ENCODE measurements around the gene REPS2. TPM values are rescaled to one million over a fixed set of nuclear protein-coding genes. Genes with fewer than 3 reads are reported as not detected.

REPS2 gene
- total RNA-seq, 1 experiment from 2014 or later = 3.7 TPM

DNA sequence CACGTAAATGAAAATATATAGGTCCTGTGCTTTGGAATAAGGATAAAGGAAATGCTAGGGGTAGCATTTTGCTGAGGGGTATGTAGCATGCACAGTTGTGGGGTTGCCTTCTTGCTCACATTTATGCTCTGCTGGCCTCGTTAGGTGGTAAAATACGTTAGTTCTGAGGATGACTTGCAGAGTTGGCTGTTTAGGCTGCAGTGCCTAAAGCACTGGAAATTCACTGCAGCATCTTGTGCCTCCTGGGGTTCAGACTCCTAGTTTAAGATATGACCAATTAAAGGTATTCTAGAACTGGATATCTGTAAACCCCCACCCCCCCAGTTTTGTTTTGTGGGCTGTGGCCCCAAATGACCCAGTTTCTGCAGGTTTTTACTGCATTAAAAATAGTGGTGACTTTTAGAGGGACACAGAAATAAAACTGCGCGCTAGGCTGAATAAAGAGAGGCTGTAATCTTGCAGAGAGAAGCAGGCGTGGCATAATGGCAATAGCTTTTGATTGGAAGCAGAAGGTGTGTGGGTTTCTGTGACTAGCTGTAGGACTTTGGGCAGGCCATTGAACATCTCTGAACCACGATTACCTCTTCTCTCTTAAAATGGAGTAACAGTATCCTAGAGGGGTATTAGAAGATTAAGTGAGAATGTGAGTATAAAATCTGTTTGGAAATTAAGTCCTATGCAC is 79.3 kb downstream of the REPS2 start:
- Histone ChIP-seq H2BK12ac (ENCODE audit: insufficient read length, low read depth, low read length) (no peak overlapping the region), H3K27ac (ENCODE audit: insufficient read length, low read depth, low read length) (no peak overlapping the region), H3T11ph (ENCODE audit: low read length) (no peak overlapping the region), H3K27me3 (ENCODE audit: insufficient read depth, low read length) (no peaks in the 10 kb centered on the region), H2BK5ac (ENCODE audit: insufficient read length, low read length) (no peak overlapping the region), H3K9ac (ENCODE audit: extremely low read depth, insufficient read length, low read length) (no peak overlapping the region), H3K4me1 (ENCODE audit: insufficient read depth, low read length) (no peaks in the 10 kb centered on the region), H3K23ac (ENCODE audit: insufficient read length, low read depth, low read length) (no peak overlapping the region), H3K79me2 (ENCODE audit: insufficient read depth, low read length) (no peaks in the 10 kb centered on the region), H2BK20ac (ENCODE audit: low read depth, low read length, poor library complexity, severe bottlenecking) (no peak overlapping the region), H4K8ac (replicated peaks; ENCODE audit: insufficient read length, low read depth, low read length) (no peak overlapping the region), H2AK5ac (ENCODE audit: insufficient read length, low read length) (no peak overlapping the region), H2AFZ (ENCODE audit: low read length) (no peak overlapping the region), H3K18ac (ENCODE audit: insufficient read length, low read depth, low read length) (no peak overlapping the region), H3K56ac (ENCODE audit: insufficient read length, low read depth, low read length) (no peak overlapping the region), H3K4me2 (ENCODE audit: insufficient read depth, insufficient read length, low read length) (no peak overlapping the region), H3K23me2 (ENCODE audit: insufficient read length, low read depth, low read length, poor library complexity, severe bottlenecking) (no peaks in the 10 kb centered on the region), H3K9me3 (ENCODE audit: control insufficient read depth, low read depth, low read length) (no peaks in the 10 kb centered on the region), H4K91ac (ENCODE audit: insufficient read length, low read depth, low read length) (no peak overlapping the region), H3K79me1 (ENCODE audit: insufficient read depth, low read depth, low read length, poor library complexity, severe bottlenecking) (no peaks in the 10 kb centered on the region), H3K14ac (ENCODE audit: insufficient read depth, low read length) (no peak overlapping the region), H2BK120ac (ENCODE audit: low read depth, low read length, poor library complexity, severe bottlenecking) (no peak overlapping the region), H2BK15ac (ENCODE audit: low read depth, low read length) (no peak overlapping the region), H4K5ac (ENCODE audit: insufficient read length, low read depth, low read length) (no peak overlapping the region), H4K20me1 (ENCODE audit: control insufficient read depth, insufficient read depth, insufficient read length) (no peaks in the 10 kb centered on the region), H3K4ac (ENCODE audit: low read depth, low read length) (no peak overlapping the region)
- Mint-ChIP-seq H3K27me3 (ENCODE audit: low read depth) (no peaks in the 10 kb centered on the region; the same call in 1 of the 2 replicates), H3K4me1 (peaks cover 3 to 5% of the 10 kb centered on the region in 2 experiments; a peak in 3 of 4 replicates), H3K36me3 (ENCODE audit: insufficient read depth in 1 of 3, low read depth in 3 of 3) (no peaks in the 10 kb centered on the region), H3K4me3 (no peak overlapping the region), H3K27ac (no peak overlapping the region), H3K9me3 (no peaks in the 10 kb centered on the region)
- DNase-seq = no peak
- WGBS (ENCODE audit: extremely low coverage, insufficient read length, low lambda C conversion rate) = no CpG with 5 or more reads among the region's 7 CpGs
- TF ChIP-seq, protein P1, sequence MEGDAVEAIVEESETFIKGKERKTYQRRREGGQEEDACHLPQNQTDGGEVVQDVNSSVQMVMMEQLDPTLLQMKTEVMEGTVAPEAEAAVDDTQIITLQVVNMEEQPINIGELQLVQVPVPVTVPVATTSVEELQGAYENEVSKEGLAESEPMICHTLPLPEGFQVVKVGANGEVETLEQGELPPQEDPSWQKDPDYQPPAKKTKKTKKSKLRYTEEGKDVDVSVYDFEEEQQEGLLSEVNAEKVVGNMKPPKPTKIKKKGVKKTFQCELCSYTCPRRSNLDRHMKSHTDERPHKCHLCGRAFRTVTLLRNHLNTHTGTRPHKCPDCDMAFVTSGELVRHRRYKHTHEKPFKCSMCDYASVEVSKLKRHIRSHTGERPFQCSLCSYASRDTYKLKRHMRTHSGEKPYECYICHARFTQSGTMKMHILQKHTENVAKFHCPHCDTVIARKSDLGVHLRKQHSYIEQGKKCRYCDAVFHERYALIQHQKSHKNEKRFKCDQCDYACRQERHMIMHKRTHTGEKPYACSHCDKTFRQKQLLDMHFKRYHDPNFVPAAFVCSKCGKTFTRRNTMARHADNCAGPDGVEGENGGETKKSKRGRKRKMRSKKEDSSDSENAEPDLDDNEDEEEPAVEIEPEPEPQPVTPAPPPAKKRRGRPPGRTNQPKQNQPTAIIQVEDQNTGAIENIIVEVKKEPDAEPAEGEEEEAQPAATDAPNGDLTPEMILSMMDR (conservative IDR thresholded peaks at IDR 0.05) = no peak
